ENCODE measurements around the gene SLC13A4. TPM values are rescaled to one million over a fixed set of nuclear protein-coding genes. Genes with fewer than 3 reads are reported as not detected.
A peak's percentile ranks its signal among the peaks of the same experiment; 100 is the strongest.
"Not testable (repeated sequence)": the region's sequence is repeated elsewhere in the genome, so short reads cannot be mapped to it uniquely, and the experiment has no call there.

Gene SLC13A4
- total RNA-seq (not detected), polyA plus RNA-seq (0.03 TPM)

- no peak for DNase-seq (ENCODE audit: extremely low spot score)
- 87% methylated on average over 11 of the region's 11 CpGs for WGBS
- Histone ChIP-seq H3K4me3 (ENCODE audit: low read depth, low read length) (no peak within 1 kb of the TSS), H3K36me3 (ENCODE audit: insufficient read depth) (no peaks in the 10 kb centered on the region), H3K27ac (ENCODE audit: low read depth) (no peak within 1 kb of the TSS), H3K4me1 (ENCODE audit: insufficient read depth) (no peaks in the 10 kb centered on the region)
Measured at GRCh38 chr7:135728136-135728669, at the start of gene SLC13A4. SLC13A4 (minus strand) TSS chr7:135728186; CDS start chr7:135727496, 690 bp downstream.

GRCh38 chr7:135775915-135776314 is 47.9 kb upstream of the SLC13A4 start:
- 86% methylated on average over 8 of the region's 8 CpGs for WGBS
- not testable (repeated sequence) for H3K36me3 ChIP-seq (ENCODE audit: insufficient read depth); H3K4me1 ChIP-seq (ENCODE audit: insufficient read depth); H3K4me3 ChIP-seq (ENCODE audit: low read depth, low read length); DNase-seq (ENCODE audit: extremely low spot score); H3K27ac ChIP-seq (ENCODE audit: low read depth)

- no peak overlapping the region for H3K4me3 ChIP-seq (ENCODE audit: low read depth, low read length)
- no peak for DNase-seq (ENCODE audit: extremely low spot score)
- no peaks in the 10 kb centered on the region for H3K36me3 ChIP-seq (ENCODE audit: insufficient read depth)
- 97% methylated on average over 2 of the region's 2 CpGs for WGBS
- H3K4me1 ChIP-seq (ENCODE audit: insufficient read depth), result no peaks in the 10 kb centered on the region
- no peak overlapping the region for H3K27ac ChIP-seq (ENCODE audit: low read depth)
Measured at GRCh38 chr7:135775230-135775629, 47.2 kb upstream of the SLC13A4 start.

GRCh38 chr7:135774284-135774683 is 46.3 kb upstream of the SLC13A4 start:
- 48% methylated on average over 4 of the region's 4 CpGs for WGBS
- Histone ChIP-seq H3K4me1 (ENCODE audit: insufficient read depth) (no peaks in the 10 kb centered on the region), H3K4me3 (ENCODE audit: low read depth, low read length) (no peak overlapping the region), H3K27ac (ENCODE audit: low read depth) (no peak overlapping the region), H3K36me3 (ENCODE audit: insufficient read depth) (no peaks in the 10 kb centered on the region)
- DNase-seq (ENCODE audit: extremely low spot score), result no peak

- H3K4me3 ChIP-seq (ENCODE audit: low read depth, low read length), result no peak overlapping the region
- H3K4me1 ChIP-seq (ENCODE audit: insufficient read depth), result no peaks in the 10 kb centered on the region
- no peak for DNase-seq (ENCODE audit: extremely low spot score)
- no peaks in the 10 kb centered on the region for H3K36me3 ChIP-seq (ENCODE audit: insufficient read depth)
- 65% methylated on average over 5 of the region's 5 CpGs for WGBS
- no peak overlapping the region for H3K27ac ChIP-seq (ENCODE audit: low read depth)
Measured at GRCh38 chr7:135773464-135773863, 45.5 kb upstream of the SLC13A4 start.

- WGBS, result 59% methylated on average over 8 of the region's 8 CpGs
- Histone ChIP-seq H3K27ac (ENCODE audit: low read depth) (no peak overlapping the region), H3K36me3 (ENCODE audit: insufficient read depth) (no peaks in the 10 kb centered on the region), H3K4me1 (ENCODE audit: insufficient read depth) (no peaks in the 10 kb centered on the region), H3K4me3 (ENCODE audit: low read depth, low read length) (no peak overlapping the region)
- DNase-seq (ENCODE audit: extremely low spot score), result no peak
Measured at GRCh38 chr7:135772639-135773222, 44.7 kb upstream of the SLC13A4 start.

- 82% methylated on average over 4 of the region's 4 CpGs for WGBS
Measured at GRCh38 chr7:135771961-135772638, 44.1 kb upstream of the SLC13A4 start.

GRCh38 chr7:135771051-135771450 is 43.1 kb upstream of the SLC13A4 start:
- no peaks in the 10 kb centered on the region for H3K36me3 ChIP-seq (ENCODE audit: insufficient read depth)
- H3K4me3 ChIP-seq (ENCODE audit: low read depth, low read length), result no peak overlapping the region
- WGBS, result 89% methylated on average over 1 of the region's 1 CpG
- no peaks in the 10 kb centered on the region for H3K4me1 ChIP-seq (ENCODE audit: insufficient read depth)
- no peak for DNase-seq (ENCODE audit: extremely low spot score)
- no peak overlapping the region for H3K27ac ChIP-seq (ENCODE audit: low read depth)

More at GRCh38 chr7:135771961-135772638, 44.1 kb upstream of the SLC13A4 start:
- peak overlapping the region; percentile 28 for H3K27ac ChIP-seq (ENCODE audit: low read depth)
- H3K4me1 ChIP-seq (ENCODE audit: insufficient read depth), result no peaks in the 10 kb centered on the region
- no peak overlapping the region for H3K4me3 ChIP-seq (ENCODE audit: low read depth, low read length)
- H3K36me3 ChIP-seq (ENCODE audit: insufficient read depth), result no peaks in the 10 kb centered on the region
- no peak for DNase-seq (ENCODE audit: extremely low spot score)

- DNase-seq (ENCODE audit: extremely low spot score), result no peak
- H3K27ac ChIP-seq (ENCODE audit: low read depth), result no peak overlapping the region
- no peaks in the 10 kb centered on the region for H3K4me1 ChIP-seq (ENCODE audit: insufficient read depth)
- H3K4me3 ChIP-seq (ENCODE audit: low read depth, low read length), result no peak overlapping the region
- no peaks in the 10 kb centered on the region for H3K36me3 ChIP-seq (ENCODE audit: insufficient read depth)
- WGBS, result 97% methylated on average over 6 of the region's 6 CpGs
Measured at GRCh38 chr7:135770139-135770710, 42.2 kb upstream of the SLC13A4 start.

- 65% methylated on average over 7 of the region's 7 CpGs for WGBS
- H3K27ac ChIP-seq (ENCODE audit: low read depth), result no peak overlapping the region
- no peak overlapping the region for H3K4me3 ChIP-seq (ENCODE audit: low read depth, low read length)
- H3K4me1 ChIP-seq (ENCODE audit: insufficient read depth), result no peaks in the 10 kb centered on the region
- DNase-seq (ENCODE audit: extremely low spot score), result no peak
- no peaks in the 10 kb centered on the region for H3K36me3 ChIP-seq (ENCODE audit: insufficient read depth)
Measured at GRCh38 chr7:135769005-135769802, 41.2 kb upstream of the SLC13A4 start.

GRCh38 chr7:135768467-135768866 is 40.5 kb upstream of the SLC13A4 start:
- no peaks in the 10 kb centered on the region for H3K4me1 ChIP-seq (ENCODE audit: insufficient read depth)
- no peak for DNase-seq (ENCODE audit: extremely low spot score)
- H3K36me3 ChIP-seq (ENCODE audit: insufficient read depth), result no peaks in the 10 kb centered on the region
- no peak overlapping the region for H3K27ac ChIP-seq (ENCODE audit: low read depth)
- no peak overlapping the region for H3K4me3 ChIP-seq (ENCODE audit: low read depth, low read length)
- 83% methylated on average over 4 of the region's 4 CpGs for WGBS

- Histone ChIP-seq H3K36me3 (ENCODE audit: insufficient read depth) (no peaks in the 10 kb centered on the region), H3K27ac (ENCODE audit: low read depth) (no peak overlapping the region), H3K4me3 (ENCODE audit: low read depth, low read length) (no peak overlapping the region), H3K4me1 (ENCODE audit: insufficient read depth) (no peaks in the 10 kb centered on the region)
- 91% methylated on average over 3 of the region's 3 CpGs for WGBS
- no peak for DNase-seq (ENCODE audit: extremely low spot score)
Measured at GRCh38 chr7:135768064-135768463, 40.1 kb upstream of the SLC13A4 start.

GRCh38 chr7:135763261-135763660 is 35.3 kb upstream of the SLC13A4 start:
- no peaks in the 10 kb centered on the region for H3K36me3 ChIP-seq (ENCODE audit: insufficient read depth)
- no peak overlapping the region for H3K4me3 ChIP-seq (ENCODE audit: low read depth, low read length)
- WGBS, result 93% methylated on average over 2 of the region's 2 CpGs
- no peak overlapping the region for H3K27ac ChIP-seq (ENCODE audit: low read depth)
- DNase-seq (ENCODE audit: extremely low spot score), result no peak
- no peaks in the 10 kb centered on the region for H3K4me1 ChIP-seq (ENCODE audit: insufficient read depth)
